NCI-H2029 (cell line): ENCODE measurements around the gene AJAP1.

Experiments used
- DNase-seq: peaks from one replicate; lab custom pipeline; 2025; lab: John Stamatoyannopoulos, UW

AJAP1 gene

DNA sequence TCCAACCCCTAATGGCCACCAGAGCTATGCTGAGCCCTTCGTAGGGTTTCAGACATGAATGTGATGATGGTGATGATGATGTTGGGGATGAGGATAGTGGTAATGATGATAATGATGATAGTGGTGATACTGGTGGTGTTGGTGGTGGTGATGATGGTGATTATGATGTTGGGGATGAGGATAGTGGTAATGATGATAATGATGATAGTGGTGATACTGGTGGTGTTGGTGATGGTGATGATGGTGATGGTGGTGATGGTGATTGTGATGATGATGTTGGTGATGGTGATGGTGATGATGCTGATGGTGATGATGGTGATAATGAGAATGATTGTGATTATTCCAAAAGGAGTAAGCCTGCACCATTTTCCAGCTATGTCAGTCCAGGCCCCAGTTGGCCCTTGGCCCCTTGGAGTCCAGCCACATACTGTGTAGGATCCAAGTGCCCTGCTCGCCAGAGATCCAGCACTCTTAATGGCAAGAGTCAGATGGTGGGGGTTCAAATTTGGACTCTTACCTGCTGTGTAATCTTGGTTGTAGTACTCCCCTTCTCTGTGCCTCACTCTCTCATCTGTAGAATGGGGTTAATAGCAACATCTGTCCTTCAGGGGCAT, 28.3 kb downstream of the AJAP1 start:
- DNase-seq = no peak

DNA sequence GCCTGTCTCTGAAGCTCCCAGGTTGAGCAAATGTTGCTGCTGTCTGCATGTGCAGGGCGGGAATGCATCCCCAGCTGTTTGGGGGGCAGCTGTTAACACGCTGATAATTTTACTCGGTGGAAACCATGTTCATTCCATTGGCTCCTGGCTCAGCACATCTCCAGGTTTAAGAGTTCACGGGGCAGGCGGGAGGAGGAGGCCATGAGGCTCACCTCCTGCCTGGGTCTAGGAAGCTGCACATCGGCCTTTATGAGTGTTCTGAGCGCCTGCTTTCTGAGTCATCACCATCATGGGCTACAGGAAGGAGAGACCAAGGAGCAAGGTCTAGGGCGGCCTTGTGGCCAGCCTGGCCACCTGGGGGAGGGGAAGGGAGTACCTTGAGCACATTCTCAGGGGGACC, 29.7 kb downstream of the AJAP1 start:
- DNase-seq = no peak

DNA sequence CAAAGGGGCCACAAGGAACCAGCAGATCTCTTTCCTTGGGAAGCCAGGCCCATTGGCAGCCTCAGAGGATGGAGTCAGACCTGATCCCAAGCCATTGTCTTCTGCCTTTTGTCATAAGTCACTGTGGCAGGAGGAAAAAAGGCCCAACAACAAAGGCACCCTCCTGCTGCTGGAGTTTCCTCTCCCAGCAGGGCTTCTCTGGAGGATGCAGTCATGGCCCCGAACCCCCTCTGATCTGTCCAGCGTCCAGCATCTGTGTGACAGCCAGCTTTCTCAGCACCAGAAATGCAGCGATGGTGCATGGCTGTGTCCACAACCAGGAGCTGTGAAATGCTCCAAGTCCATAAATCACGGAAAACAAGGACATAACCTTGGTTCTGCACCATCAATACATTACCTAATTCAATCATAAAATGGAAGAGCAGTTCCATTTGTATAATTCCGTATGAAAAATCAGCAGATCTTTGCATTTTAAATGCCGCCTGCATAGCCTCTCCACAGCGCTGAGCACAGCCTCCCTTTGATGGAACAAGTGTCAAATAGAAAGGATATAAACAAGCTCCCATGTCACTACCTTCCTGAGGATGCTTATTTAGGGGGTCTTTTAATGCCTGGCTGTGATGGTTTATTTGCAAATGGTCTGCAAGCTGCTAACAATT, 30.6 kb downstream of the AJAP1 start:
- no peak for DNase-seq

DNA sequence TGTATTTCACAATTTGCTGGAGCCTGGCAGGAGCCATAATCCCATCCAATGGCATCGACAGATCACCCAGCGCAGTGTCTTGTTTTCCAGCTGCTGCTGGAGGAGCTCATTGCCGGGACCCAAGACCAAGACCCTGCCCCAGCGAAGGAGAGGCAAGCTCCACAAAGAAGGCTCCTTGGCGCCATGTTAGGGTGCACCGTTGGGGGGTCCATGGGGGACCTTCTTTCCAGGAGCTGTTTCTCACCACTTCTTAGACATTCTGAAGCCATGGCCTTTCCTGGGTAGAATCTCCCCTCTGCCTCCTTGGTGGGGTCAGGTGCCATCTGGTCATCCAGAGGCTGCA, 31.1 kb downstream of the AJAP1 start:
- DNase-seq = no peak

DNA sequence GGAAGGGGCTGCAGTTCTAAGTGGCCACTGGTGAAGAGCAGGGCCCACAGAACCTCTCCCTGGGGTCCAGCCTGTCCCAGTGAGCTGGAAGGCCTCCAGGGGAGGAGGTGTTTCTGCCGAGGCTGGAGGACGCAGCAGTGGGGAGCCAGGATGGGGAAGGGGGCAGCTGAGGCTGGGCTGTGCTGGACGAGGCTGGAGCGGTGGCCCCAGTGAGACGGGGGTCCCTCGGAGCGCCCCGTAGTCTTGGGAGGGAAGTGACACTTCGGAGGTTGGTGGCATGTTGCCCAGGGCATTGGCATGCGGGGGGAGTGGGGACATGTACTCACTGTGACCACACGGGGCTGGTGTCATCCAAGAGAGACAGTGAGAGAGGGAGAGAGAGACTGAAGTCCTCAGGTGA, 33.5 kb downstream of the AJAP1 start:
- DNase-seq = no peak

DNA sequence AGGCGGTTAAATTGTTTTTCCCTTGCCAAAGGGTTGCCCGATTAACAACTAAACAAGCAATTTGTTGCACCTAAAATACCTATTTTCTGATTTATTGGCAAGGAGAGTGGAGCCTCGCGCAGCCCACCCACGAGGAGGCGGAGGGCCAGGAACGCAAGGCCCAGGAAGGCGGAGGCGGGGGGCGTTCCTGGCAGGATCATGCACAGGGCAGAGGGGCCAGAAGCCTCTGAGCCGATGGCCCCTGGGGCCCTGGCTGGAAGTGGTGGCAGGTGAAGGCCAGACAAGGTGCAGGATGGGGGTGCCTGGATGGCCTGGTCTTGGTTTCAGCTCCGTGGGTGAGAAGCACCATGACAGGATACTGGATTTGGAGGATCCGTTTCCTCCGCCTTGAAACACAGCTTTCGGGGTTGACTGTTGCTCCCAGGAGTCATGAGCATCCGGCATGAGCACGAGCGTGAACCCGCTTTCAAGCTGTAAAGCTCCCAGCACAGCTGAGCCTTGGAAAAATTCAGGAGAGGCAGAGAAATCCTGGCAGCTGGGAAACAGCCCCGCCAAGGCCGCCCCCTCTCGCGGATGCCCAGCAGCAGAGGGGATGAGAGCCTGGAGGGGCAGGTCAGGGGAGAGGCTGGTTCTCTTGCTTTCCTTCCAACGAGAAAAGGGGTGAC, 35.0 kb downstream of the AJAP1 start:
- DNase-seq = no peak

DNA sequence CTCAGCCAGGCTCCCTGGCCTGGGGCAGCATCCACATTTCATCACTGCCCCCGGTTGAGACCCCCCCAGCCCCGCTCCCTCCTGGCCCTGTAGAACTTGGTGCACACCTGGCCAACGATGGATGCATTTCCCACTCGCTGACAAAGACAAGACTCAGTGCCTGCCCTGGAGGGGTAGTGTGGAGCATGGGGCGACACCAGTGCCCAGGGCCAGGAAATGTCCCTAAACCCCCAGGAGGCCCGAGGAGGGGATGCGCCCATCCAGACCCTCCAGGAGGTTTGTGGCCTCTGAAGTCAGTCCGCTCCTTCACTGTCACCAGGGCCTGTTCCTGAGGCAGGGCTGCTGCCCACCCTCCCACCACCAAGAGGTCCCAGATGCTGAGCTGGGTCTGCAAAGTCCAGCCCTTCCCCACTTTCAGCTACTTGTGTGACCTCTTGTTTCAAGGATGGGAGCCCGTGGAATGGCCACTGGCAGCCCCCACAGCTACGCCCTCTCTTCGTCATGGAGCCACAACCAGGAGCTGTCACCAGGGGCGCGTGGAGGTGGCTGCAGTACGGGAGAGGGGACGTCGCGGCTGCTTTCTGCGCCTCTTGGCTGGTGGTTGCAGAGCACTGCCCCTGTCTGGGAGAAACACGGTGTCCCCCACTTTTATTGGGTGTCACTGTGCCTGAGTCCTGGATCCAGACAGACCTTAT, 35.7 kb downstream of the AJAP1 start:
- DNase-seq = no peak

DNA sequence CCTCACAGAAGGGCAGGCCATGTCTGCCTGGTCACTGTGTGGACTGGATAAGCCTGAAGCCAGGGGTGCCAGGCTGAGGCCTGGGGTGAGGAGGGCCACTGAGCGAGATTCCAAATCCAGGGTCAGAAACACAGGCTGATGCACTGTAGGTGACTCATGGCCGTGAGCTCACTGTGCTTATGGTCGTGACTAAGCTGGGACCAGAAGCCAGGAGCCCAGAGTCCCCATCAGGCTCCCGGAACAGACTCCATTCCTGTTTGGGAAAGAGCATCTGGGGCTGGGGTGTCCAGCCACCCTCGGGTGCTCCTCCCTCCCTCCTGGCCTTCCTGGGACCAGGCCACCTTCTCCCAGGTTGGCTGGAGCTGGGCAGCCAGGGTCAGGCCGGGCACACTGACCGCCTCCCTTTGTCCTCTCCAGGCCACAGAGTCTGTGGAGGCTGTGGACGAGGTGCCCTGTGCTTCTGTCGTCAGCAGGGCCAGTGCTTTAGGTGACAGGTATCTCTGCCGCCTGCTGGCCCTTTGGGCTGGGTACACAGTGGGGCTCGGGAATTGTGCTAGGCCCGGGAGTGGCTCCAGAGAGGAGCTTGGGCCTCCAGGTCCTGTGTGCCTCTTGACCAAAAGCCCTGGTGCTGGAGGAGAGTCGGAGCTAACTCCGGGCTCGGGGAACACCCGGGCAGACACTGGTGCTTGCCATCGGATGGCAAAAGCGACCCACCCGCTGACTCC, 36.7 kb downstream of the AJAP1 start:
- DNase-seq = no peak

DNA sequence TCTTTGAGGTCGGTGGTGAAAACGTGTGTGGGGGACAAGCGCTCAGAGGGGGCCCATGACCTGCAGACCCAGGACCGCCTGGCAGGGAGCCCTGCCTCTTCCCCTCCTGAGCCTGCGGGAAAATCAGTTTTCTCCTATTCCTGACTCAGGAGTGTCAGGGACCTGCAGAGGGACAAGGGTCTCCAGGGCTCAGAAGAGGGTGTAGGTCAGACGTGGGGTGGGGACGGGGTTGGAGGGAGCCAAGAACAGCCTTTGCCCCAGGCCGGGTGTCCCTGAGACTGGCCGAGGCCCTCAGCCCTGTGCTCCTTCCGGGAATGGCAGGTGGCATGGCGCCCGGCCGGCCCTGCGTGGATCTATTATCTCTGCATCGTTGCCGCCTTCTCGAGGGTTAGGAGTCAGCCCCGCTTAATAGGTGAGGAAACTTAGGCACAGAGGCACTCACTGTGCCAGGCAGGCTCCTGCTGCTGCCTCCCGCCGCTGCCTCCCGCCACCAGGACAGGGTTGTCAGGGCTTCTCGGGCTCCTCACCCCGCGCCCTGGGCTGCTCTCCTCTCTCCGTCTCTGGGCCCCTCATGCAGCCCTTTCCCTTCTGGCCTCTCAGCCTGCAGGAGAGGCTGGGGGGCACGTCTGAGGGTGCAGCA, 37.5 kb downstream of the AJAP1 start:
- no peak for DNase-seq

DNA sequence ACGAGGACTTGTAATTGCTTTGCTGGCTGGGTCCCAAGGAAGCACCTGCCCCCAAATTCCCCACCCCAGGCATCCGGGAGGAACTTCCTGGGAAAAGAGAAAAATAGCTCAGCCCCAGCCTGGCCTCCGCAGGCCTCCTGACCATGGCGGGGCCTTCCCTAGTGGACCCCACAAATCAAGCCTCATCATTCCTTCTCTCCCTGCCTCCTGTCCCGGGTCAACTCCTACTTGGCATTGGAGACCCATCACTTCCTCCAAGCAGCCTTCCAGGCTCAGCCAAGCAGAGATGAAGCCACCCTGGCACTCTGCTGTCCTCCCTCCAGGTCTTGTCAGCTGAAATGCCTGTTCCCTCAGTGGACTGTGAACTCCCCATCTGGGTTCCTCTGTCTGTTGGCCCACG, 38.0 kb downstream of the AJAP1 start:
- no peak for DNase-seq

DNA sequence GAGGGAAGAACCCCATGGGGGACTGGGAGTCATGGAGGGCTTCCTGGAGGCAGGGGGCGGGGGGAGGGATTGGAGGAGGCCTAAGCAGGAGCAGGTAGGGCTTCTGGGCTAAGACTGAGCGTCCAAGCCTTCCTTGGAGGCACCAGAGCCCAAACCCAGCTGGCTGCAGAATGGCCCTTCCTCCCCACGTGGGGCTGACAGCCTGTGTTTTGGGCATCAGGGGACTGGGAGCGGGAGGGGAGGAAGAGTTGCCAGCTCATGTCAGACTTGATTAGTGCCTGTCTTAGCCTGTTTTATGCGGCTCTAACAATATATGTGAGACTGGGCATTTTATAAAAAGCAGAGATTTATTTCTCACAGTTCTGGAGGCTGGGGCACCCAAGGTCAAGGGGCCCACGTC, 38.9 kb downstream of the AJAP1 start:
- no peak for DNase-seq

DNA sequence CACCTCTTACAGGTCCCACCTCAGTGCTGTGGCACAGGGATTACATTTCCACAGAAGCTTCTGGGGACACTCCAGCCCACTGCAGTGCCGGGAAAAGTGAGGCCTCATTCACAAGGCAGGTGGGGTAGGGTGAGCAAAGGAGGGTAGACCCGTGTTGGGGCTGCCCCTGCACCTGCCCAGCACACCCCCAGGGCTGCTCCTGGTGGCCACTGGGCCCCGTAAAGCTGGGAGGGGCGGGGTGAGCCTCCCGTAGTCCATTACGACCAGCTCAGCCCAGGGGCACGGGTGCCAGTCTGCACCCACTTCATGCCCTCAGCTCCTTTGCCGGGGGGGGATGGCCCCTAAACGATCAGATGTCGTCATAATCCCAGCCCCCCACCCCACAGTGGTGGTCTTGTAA, 39.5 kb downstream of the AJAP1 start:
- DNase-seq = no peak

DNA sequence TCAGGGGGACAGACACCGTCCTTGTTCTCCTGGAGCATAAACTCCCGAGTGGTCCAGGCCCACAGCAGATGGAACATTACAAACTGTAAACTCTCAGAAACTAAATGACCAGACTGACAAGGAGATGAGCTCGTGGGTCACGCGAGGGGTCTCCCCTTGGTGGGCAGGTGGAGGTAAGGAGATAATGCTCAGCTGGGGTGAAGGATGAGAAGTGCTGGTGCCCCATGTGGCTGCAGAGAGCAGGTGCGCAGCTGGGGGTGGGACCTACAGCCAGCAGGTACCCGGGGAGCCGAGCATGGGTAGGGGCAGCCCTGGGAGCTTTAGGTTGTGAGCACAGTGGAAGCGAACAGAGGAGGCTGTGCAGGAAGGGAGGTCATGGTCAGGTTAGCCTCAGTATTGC, 40.1 kb downstream of the AJAP1 start:
- no peak for DNase-seq

DNA sequence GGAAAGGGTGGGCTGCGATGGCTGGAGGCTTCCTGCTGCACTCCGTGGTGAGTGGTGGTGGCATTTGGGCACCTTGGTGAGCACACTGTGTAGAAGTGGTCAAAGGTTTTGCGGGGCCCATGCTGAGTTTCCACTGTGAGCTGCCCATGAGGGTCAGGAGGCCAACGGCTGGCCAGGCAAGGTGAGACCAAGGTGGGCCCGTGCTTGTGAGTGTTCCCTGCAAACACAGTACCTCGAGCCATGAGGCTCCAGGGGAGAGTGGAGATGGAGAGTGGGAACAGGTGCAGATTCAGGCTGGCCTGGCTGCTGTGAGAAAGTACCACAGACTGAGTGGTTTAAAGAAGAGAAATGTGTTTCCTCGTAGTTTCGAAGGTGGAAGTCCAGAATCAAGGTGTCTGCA, 40.8 kb downstream of the AJAP1 start:
- DNase-seq = no peak

DNA sequence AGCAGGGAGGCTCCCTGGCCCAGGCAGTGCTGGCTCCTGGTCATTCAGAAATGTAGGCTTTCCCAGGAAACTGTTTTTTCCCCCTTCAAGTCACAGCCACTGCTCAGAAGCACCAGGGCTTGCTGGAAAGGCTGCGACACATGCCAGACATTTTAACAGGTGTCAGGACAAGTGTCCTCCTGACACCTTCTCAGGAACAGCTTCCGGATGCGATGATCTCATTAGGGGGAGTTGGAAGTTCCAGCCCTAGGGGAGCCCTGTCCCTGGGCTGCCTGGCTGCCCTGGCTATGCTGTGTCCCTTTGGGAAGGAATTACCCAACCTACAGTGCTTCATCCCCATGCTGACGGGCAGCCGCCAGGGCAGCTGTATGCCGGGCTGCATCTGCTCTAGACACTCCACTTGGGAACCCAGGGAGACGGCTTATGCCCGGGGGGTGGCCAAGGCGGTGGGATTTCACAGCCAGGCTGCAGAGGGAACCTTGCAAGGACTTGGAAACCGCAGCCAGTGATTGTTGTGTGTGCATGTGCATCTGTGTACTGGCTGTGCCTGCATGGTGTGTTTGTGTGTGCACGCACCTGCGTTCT, 41.8 kb downstream of the AJAP1 start:
- DNase-seq = no peak

DNA sequence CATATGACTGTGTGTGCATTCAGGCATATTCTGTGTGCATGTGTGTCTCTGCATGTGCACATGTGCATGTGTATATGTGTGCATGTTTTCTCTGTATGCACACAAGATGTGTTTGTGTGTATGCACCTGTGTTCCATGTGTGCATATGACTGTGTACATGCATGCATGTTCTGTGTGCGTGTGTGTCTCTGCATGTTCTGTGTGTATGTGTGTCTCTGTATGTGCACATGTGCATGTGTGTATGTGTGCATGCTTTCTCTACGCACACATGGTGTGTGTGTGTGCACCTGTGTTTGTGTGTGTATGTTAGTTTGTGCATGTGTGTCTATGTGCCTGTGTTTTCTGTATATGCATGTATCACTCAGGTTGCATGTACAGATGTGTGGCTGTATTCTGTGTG, 42.3 kb downstream of the AJAP1 start:
- no peak for DNase-seq

DNA sequence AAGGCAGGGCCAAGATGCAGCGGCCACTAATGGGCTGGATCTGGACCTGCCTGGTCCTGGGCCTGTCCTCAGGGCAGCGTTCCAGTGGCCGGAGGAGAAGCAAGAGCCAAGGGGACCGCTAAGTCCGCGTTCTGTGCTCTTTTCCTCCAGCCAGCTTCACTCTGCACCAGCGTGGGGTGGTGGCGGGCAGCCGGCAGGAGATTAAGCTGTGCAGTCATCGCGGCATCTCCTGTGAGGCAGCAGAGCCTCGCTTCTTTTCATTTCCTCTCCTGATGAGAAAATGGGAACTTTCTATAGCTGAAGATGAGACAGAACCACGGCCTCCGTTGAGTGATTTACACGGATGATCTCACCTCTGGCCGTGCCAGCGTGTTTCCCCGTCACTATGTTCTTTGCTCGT, 43.4 kb downstream of the AJAP1 start:
- no peak for DNase-seq

DNA sequence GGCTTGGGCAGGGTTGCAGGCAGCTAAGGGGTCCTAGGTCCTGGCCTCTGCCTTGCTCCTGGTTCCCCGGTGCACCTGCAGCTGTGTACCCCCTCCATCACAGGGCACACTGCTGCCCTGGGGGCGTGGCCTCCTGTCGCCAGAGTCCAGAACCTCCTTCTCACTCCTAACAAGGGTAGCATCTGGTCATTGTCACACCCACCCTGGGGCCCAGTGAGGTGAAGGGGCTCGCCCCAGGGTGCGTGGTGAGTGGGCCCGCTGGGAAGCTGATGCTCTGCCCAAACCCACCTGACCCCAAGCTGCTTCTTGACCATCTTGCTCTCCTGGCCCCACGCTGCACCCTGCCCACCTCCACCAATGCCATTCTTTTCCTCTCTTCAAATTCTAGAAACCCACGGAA, 44.5 kb downstream of the AJAP1 start:
- no peak for DNase-seq

DNA sequence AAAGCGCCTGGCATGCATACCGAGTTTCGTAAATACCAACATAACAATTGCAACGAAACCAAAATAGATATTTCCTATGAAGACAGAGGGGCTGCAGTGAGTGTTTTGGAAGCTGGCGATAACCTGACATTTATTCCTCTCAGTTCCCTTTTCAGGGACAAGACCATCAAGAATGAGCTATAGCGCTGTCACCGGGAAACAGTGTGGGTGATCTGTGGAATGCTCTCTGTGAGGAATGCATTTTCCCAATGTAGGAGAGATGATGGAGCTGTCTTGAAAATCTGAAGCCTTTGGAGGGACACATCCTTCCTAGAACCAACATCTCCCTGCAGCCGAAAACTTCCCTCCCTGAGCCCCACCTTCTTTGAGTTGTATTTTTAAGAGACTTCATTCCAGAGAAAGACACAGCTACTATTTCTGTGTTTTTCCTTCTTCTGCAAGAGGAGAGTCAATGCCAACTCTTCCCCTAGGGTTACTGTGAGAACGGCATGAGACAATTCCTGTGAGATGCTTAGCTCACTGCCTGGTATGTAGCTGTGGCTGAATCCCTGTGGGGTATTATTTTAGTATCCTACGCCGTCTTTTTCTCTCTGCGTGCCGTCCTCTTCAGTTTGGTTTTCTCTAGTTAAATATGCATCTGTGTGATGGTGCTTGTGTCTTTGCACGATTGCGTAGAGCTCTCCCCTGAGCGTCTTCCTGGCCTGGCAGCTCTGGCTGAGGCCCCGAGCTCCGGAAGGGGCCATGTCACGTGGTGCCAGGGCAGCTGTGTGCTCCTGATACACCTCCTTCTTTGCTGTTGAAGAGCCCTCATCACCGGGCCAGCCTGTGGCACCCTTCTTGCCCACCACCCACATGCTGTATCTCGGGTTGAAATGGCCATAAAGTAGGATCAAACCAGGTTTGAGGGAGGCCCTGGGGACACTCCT, 45.2 kb downstream of the AJAP1 start:
- no peak for DNase-seq

DNA sequence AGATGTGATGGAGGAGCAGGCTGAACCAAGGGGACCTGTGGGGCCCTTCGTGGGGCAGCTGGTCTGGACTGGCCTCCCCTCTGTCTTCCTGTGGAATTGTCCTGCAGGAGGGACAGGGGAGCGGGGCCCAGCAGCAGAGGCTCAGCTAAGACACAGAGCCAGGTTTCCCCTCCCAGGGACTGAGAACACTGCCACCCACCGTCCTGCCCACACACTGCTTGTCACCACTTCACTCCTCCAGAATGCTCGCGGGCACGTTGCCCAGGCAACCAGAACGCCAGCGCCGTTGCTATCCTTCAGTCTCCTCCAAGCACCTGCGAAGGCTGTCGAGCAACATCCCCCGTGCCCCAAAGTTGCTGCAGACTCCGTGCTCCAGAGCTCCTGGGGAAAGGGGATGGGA, 46.4 kb downstream of the AJAP1 start:
- DNase-seq = peak; percentile 26

DNA sequence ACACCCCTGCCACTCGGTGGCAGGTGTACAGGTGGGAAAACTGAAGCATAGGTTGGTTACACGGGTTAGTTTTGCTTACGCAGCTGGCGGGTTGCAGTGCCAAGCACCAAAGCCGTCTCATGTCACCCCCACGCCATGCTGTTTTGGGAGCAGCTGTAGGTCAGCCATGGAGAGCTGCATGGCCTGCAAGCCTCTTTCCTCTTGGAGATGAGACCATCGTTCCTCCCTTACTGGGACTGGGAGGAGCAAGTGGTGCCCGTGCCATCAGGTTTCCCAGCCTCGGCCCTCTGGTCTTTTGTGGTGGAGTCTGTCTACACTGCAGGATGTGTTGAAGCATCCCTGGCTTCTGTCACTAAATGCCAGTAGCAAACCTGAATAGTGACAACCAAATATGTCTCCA, 46.9 kb downstream of the AJAP1 start:
- DNase-seq = no peak
